ENCODE results near the gene SMC1A. TPM values are rescaled to one million over a fixed set of nuclear protein-coding genes. Genes with fewer than 3 reads are reported as not detected.
A peak's percentile ranks its signal among the peaks of the same experiment; 100 is the strongest.
"Not testable (repeated sequence)": the region's sequence is repeated elsewhere in the genome, so short reads cannot be mapped to it uniquely, and the experiment has no call there.

The SMC1A gene
- 10 to 100 TPM; 28.9 to 33.9 (median 32.2) TPM for total RNA-seq

DNA sequence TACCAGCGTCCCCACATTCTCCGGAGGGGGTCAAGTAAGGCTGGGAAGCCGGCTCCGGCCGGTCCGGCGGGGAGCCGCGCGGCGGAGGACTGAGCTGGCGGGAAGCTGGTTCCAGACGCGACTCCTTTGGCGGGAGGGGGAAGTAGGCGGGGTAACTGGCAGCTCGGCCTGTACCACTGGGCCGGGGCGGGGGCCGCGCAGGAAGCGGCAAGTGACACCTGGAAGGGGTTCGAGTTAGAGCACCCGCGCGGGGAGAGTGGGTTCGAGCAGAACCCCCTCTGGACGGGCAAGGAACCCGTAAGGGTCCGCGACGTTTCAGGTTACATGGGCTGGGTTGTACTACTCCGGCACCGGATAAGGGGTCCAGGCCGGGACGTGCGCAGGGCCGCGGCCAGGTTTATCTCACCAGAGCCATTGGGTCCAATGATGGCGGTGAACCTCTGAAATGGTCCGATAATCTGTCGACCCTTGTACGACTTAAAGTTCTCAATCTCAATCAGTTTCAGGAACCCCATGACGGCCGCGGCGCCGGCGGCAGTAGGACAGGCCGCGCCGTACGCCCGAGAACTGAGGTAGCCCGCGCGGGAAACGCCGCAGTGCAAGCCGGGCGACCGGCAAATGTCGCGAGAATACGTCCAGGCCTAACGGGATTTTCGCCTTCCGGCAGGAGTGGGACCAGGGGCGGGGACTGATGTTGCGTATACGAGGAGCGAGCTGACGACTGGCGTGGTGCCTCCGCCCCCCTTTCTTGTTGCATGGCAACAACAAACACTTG, at the start of gene SMC1A:
Gene SMC1A (minus strand): TSS at position 569 of the 775 bp plus-strand sequence. CDS start 54 bp downstream, at position 515.
- TF ChIP-seq POLR2A (IDR thresholded peaks at IDR 0.05) (peak in 1 of 2 donors; percentile 66), EP300 (IDR thresholded peaks at IDR 0.05) (no peak)
- no peaks in the 10 kb centered on the region for H3K9me3 ChIP-seq
- no peaks in the 10 kb centered on the region for H3K36me3 ChIP-seq
- peak; percentile 97 to 99 for DNase-seq (ENCODE audit: low spot score in 2 of 2)
- no peaks in the 10 kb centered on the region for H3K27me3 ChIP-seq
- H3K4me3 ChIP-seq = peak within 1 kb of the TSS; percentile 59
- WGBS = 5% methylated on average over 37 of the region's 75 CpGs
- peak within 1 kb of the TSS; percentile 89 for H3K27ac ChIP-seq
- peaks cover 16% of the 10 kb centered on the region for H3K4me1 ChIP-seq

DNA sequence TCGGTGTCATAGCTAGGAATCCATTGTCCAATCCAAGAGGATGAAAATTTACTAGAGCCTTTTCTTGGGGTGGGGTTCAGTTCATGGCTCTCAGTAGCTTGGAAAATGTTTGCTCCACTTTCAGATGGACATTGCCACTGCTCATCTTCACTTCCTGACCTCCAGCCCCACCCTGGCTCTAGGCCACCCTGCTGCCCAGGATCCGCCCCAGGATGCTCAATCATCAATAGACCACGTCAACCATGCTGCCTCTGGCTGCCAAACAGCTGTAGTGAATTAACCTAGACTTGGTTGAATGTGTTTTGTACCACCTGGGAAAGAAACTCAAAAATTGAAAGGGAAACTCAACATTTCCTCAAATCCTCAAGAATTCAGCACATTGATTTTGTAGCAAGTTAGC, 48.9 kb upstream of the SMC1A start:
- 46% methylated on average over 3 of the region's 3 CpGs for WGBS
- Histone ChIP-seq H3K27ac (no peak overlapping the region), H3K4me3 (no peak overlapping the region), H3K9me3 (no peaks in the 10 kb centered on the region), H3K27me3 (no peaks in the 10 kb centered on the region), H3K36me3 (no peaks in the 10 kb centered on the region), H3K4me1 (no peaks in the 10 kb centered on the region)
- DNase-seq (ENCODE audit: low spot score in 2 of 2) = no peak
- TF ChIP-seq POLR2AphosphoS5 (IDR thresholded peaks at IDR 0.05) (no peak), POLR2A (IDR thresholded peaks at IDR 0.05) (no peak), EP300 (IDR thresholded peaks at IDR 0.05) (no peak)
- TF ChIP-seq, protein P1, sequence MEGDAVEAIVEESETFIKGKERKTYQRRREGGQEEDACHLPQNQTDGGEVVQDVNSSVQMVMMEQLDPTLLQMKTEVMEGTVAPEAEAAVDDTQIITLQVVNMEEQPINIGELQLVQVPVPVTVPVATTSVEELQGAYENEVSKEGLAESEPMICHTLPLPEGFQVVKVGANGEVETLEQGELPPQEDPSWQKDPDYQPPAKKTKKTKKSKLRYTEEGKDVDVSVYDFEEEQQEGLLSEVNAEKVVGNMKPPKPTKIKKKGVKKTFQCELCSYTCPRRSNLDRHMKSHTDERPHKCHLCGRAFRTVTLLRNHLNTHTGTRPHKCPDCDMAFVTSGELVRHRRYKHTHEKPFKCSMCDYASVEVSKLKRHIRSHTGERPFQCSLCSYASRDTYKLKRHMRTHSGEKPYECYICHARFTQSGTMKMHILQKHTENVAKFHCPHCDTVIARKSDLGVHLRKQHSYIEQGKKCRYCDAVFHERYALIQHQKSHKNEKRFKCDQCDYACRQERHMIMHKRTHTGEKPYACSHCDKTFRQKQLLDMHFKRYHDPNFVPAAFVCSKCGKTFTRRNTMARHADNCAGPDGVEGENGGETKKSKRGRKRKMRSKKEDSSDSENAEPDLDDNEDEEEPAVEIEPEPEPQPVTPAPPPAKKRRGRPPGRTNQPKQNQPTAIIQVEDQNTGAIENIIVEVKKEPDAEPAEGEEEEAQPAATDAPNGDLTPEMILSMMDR (IDR thresholded peaks at IDR 0.05) = no peak

DNA sequence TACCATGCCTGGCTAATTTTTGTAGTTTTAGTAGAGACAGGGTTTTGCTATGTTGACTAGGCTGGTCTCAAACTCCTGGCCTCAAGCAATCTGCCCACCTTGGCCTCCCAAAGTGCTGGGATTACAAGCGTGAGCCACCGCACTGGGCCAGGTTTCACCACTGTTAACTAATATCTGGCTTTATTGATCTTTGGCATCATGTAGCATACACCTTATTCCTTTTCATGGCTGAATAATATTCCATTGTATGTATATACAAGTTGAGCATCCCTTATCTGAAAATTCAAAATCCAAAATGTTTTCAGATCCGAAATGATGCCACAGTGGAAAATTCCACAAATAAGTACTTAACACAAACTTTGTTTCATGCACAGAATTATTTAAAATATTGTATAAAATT, 46.2 kb upstream of the SMC1A start:
- not testable (repeated sequence) for DNase-seq (ENCODE audit: low spot score in 2 of 2); H3K4me1 ChIP-seq; H3K36me3 ChIP-seq; H3K9me3 ChIP-seq; H3K27me3 ChIP-seq; H3K27ac ChIP-seq; H3K4me3 ChIP-seq
- WGBS = 96% methylated on average over 3 of the region's 3 CpGs

DNA sequence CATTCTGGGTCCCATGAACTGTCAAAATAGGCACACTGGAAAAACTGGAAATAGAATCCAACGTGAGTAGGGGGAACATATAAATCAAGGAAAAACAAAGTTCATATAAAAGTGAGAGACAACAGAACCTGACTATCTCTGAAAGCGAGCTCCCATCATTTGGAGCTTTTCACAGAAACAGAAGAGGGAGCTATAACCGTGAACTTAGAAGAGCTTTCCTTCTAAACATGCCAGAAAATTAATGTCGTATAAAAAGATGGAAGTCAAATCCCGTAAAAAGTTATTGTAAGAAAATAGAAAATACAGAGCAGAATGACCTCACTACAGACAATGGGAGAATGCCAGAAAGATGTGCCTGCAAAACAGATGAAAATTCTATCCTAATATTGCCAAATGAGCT, 35.6 kb upstream of the SMC1A start:
- no peaks in the 10 kb centered on the region for H3K9me3 ChIP-seq
- TF ChIP-seq POLR2AphosphoS5 (IDR thresholded peaks at IDR 0.05) = no peak
- TF ChIP-seq, protein P1 (IDR thresholded peaks at IDR 0.05) = no peak
- no peak for TF ChIP-seq POLR2A (IDR thresholded peaks at IDR 0.05)
- TF ChIP-seq EP300 (IDR thresholded peaks at IDR 0.05) = no peak
- H3K27me3 ChIP-seq = no peaks in the 10 kb centered on the region
- DNase-seq (ENCODE audit: low spot score in 2 of 2) = no peak
- no peaks in the 10 kb centered on the region for H3K36me3 ChIP-seq
- 43% methylated on average over 5 of the region's 5 CpGs for WGBS
- H3K27ac ChIP-seq = no peak overlapping the region
- no peaks in the 10 kb centered on the region for H3K4me1 ChIP-seq
- H3K4me3 ChIP-seq = no peak overlapping the region

DNA sequence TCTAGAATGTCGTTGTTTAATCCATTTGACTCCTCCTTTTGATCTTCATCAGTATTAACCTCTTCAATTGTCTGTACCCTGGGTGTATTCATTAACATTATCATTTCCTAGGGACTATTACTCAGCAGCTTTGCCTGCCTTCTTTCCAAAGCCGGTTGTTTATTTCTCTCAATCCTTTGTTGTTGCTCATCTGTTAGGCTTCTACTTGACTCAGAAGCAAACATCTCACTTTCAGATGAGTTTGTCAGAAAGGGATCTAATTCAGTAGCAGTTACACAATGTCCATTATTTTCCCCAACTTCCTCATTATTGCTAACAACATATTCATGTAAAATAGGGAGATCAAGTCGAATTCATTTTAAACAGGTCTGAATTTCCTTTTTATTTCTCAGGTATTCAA, 33.8 kb upstream of the SMC1A start:
- 44% methylated on average over 3 of the region's 3 CpGs for WGBS
- no peaks in the 10 kb centered on the region for H3K9me3 ChIP-seq
- no peak overlapping the region for H3K4me3 ChIP-seq
- H3K27me3 ChIP-seq = no peaks in the 10 kb centered on the region
- no peaks in the 10 kb centered on the region for H3K4me1 ChIP-seq
- H3K36me3 ChIP-seq = no peaks in the 10 kb centered on the region
- TF ChIP-seq EP300 (IDR thresholded peaks at IDR 0.05) = no peak
- TF ChIP-seq, protein P1 (IDR thresholded peaks at IDR 0.05) = no peak
- no peak for TF ChIP-seq POLR2AphosphoS5 (IDR thresholded peaks at IDR 0.05)
- TF ChIP-seq POLR2A (IDR thresholded peaks at IDR 0.05) = no peak
- H3K27ac ChIP-seq = no peak overlapping the region
- no peak for DNase-seq (ENCODE audit: low spot score in 2 of 2)

DNA sequence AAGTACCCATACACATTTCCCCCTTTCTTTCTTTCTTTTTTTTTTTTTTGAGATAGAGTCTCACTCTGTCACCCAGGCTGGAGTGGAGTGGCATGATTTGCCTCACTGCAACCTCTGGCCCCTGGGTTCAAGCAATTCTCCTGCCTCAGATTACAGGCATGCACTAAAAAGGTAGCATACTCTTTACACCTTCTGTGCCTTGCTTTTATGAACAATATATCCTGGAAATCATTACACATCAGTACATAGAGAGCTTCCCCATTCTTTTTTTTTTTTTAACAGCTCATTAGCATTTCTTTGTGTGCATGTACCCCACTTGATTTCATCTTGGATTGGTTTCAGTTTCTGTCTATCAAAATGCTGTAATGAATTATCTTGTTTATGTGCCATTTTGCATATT, 30.4 kb upstream of the SMC1A start:
- no peak for TF ChIP-seq POLR2AphosphoS5 (IDR thresholded peaks at IDR 0.05)
- no peak for TF ChIP-seq EP300 (IDR thresholded peaks at IDR 0.05)
- TF ChIP-seq POLR2A (IDR thresholded peaks at IDR 0.05) = no peak
- TF ChIP-seq, protein P1 (IDR thresholded peaks at IDR 0.05) = no peak
- H3K27me3 ChIP-seq = no peaks in the 10 kb centered on the region
- H3K36me3 ChIP-seq = no peaks in the 10 kb centered on the region
- H3K9me3 ChIP-seq = no peaks in the 10 kb centered on the region
- no peak overlapping the region for H3K4me3 ChIP-seq
- H3K4me1 ChIP-seq = no peaks in the 10 kb centered on the region
- H3K27ac ChIP-seq = no peak overlapping the region
- no peak for DNase-seq (ENCODE audit: low spot score in 2 of 2)
